ENCODE data around the gene FOXO3.

DNA sequence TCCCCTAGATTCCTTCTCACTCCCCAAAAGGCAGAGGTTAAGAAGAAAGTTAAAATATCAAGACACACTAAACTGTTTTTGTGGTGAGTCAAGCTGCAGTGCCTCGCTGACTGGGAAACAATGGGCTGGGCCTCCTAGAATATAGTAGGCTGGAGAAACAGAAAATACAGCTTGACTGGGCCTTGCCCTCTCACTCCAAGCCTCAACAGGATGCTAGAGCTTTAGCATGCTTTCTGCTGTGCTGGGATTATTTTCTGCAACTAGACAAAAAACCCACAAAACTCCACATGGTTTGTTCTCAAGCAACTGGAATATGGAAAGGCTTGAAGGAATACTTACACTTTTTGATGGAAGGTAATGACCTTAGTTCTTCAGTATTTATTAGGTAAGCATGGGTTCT, 27.9 kb downstream of the FOXO3 start:
- TF ChIP-seq, protein P1, sequence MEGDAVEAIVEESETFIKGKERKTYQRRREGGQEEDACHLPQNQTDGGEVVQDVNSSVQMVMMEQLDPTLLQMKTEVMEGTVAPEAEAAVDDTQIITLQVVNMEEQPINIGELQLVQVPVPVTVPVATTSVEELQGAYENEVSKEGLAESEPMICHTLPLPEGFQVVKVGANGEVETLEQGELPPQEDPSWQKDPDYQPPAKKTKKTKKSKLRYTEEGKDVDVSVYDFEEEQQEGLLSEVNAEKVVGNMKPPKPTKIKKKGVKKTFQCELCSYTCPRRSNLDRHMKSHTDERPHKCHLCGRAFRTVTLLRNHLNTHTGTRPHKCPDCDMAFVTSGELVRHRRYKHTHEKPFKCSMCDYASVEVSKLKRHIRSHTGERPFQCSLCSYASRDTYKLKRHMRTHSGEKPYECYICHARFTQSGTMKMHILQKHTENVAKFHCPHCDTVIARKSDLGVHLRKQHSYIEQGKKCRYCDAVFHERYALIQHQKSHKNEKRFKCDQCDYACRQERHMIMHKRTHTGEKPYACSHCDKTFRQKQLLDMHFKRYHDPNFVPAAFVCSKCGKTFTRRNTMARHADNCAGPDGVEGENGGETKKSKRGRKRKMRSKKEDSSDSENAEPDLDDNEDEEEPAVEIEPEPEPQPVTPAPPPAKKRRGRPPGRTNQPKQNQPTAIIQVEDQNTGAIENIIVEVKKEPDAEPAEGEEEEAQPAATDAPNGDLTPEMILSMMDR (IDR thresholded peaks at IDR 0.05) = no peak
- TF ChIP-seq POLR2A (IDR thresholded peaks at IDR 0.05) = no peak

Data from lower leg skin (tissue), 3 donors.